KG1 (cell line): ENCODE results near the gene FANCL.
"Not testable (repeated sequence)": the region's sequence is repeated elsewhere in the genome, so short reads cannot be mapped to it uniquely, and the experiment has no call there.

Experiments
- DNase-seq: peaks from one replicate; lab custom pipeline; 2025; lab: John Stamatoyannopoulos, UW

Gene FANCL

GRCh38 chr2:58206785-58207184 is 34.3 kb downstream of the FANCL start:
- no peak for DNase-seq

GRCh38 chr2:58204195-58204959 is 36.7 kb downstream of the FANCL start:
- DNase-seq, result no peak

- no peak for DNase-seq
These were observed 38.1 kb downstream of the FANCL start for GRCh38 chr2:58203018-58203417.

- DNase-seq, result no peak
These were observed 38.7 kb downstream of the FANCL start for GRCh38 chr2:58202404-58202803.

GRCh38 chr2:58197894-58198293 is 43.2 kb downstream of the FANCL start:
- DNase-seq, result no peak

GRCh38 chr2:58195662-58196061 is 45.5 kb downstream of the FANCL start:
- DNase-seq, result no peak

- DNase-seq, result no peak
These were observed 46.7 kb downstream of the FANCL start for GRCh38 chr2:58194458-58194857.

- not testable (repeated sequence) for DNase-seq
These were observed 54.1 kb downstream of the FANCL start for GRCh38 chr2:58187022-58187421.

GRCh38 chr2:58186501-58186900 is 54.6 kb downstream of the FANCL start:
- DNase-seq, result no peak

- DNase-seq, result no peak
These were observed 58.6 kb downstream of the FANCL start for GRCh38 chr2:58182527-58182926.

- no peak for DNase-seq
These were observed 60.5 kb downstream of the FANCL start for GRCh38 chr2:58180635-58181034.

GRCh38 chr2:58180175-58180574 is 61.0 kb downstream of the FANCL start:
- not testable (repeated sequence) for DNase-seq

- not testable (repeated sequence) for DNase-seq
These were observed 63.9 kb downstream of the FANCL start for GRCh38 chr2:58177187-58177586.

GRCh38 chr2:58171831-58172230 is 69.3 kb downstream of the FANCL start:
- DNase-seq, result not testable (repeated sequence)

GRCh38 chr2:58170334-58170933 is 70.7 kb downstream of the FANCL start:
- not testable (repeated sequence) for DNase-seq

- DNase-seq, result not testable (repeated sequence)
These were observed 71.3 kb downstream of the FANCL start for GRCh38 chr2:58169845-58170244.

- DNase-seq, result not testable (repeated sequence)
These were observed 73.0 kb downstream of the FANCL start for GRCh38 chr2:58168130-58168529.

- DNase-seq, result no peak
These were observed 77.2 kb downstream of the FANCL start for GRCh38 chr2:58163913-58164312.

- no peak for DNase-seq
These were observed 82.6 kb downstream of the FANCL start for GRCh38 chr2:58158481-58158880.

- no peak for DNase-seq
These were observed 83.4 kb downstream of the FANCL start for GRCh38 chr2:58157754-58158153.

- DNase-seq, result no peak
These were observed 84.3 kb downstream of the FANCL start for GRCh38 chr2:58156780-58157179.

- no peak for DNase-seq
These were observed 85.9 kb downstream of the FANCL start for GRCh38 chr2:58155160-58155778.

GRCh38 chr2:58146707-58147106 is 94.4 kb downstream of the FANCL start:
- no peak for DNase-seq
